ENCODE data around the gene LRRC41.
A peak's percentile ranks its signal among the peaks of the same experiment; 100 is the strongest.

LRRC41 gene

GRCh38 chr1:46247436-46248121, 55.8 kb downstream of the LRRC41 start, which contains the start of gene RAD54L (continued):
- TF ChIP-seq ZBTB6 (tag by site-specific recombination; IDR thresholded peaks at IDR 0.05) (peak; percentile 46), ZNF518A (tag by site-specific recombination; conservative IDR thresholded peaks at IDR 0.05; ENCODE audit: low read depth) (peak; percentile 60), IKZF3 (tag by site-specific recombination; IDR thresholded peaks at IDR 0.05) (peak; percentile 41; the same call in 1 of the 2 replicates), GLI2 (tag by site-specific recombination; IDR thresholded peaks at IDR 0.05; ENCODE audit: borderline replicate concordance, low read depth) (no peak), ZNF501 (tag by site-specific recombination; IDR thresholded peaks at IDR 0.05) (peak; percentile 10; the same call in 1 of the 2 replicates), ELK4 (IDR thresholded peaks at IDR 0.05; ENCODE audit: borderline replicate concordance, low read depth, low read length) (no peak), SCRT1 (tag by site-specific recombination; IDR thresholded peaks at IDR 0.05; ENCODE audit: borderline replicate concordance) (no peak), ZBTB11 (tag by site-specific recombination; conservative IDR thresholded peaks at IDR 0.05; ENCODE audit: low read depth) (0 out of 2 replicates have a peak, but pooled peaks have one; percentile 17), ZBTB1 (tag by site-specific recombination; IDR thresholded peaks at IDR 0.05) (peak; percentile 28; the same call in 1 of the 2 replicates), CTCF (tag by site-specific recombination; IDR thresholded peaks at IDR 0.05) (no peak), HOXD13 (CRISPR knock-in tag; IDR thresholded peaks at IDR 0.05; ENCODE audit: borderline replicate concordance) (no peak; the same call in 1 of the 2 replicates), ZNF239 (tag by site-specific recombination; IDR thresholded peaks at IDR 0.05) (no peak), ZNF701 (tag by site-specific recombination; IDR thresholded peaks at IDR 0.05) (no peak), GLIS1 (tag by site-specific recombination; IDR thresholded peaks at IDR 0.05) (peak; percentile 81), ZNF596 (tag by site-specific recombination; IDR thresholded peaks at IDR 0.05) (peak; percentile 59; the same call in 1 of the 2 replicates), ZNF248 (tag by site-specific recombination; IDR thresholded peaks at IDR 0.05) (no peak), ZNF202 (tag by site-specific recombination; IDR thresholded peaks at IDR 0.05; ENCODE audit: borderline replicate concordance) (no peak), ZNF558 (tag by site-specific recombination; IDR thresholded peaks at IDR 0.05) (peak; percentile 15; the same call in 1 of the 2 replicates), ZBTB8A (tag by site-specific recombination; IDR thresholded peaks at IDR 0.05) (peak; percentile 37; the same call in 1 of the 2 replicates), KLF1 (tag by site-specific recombination; IDR thresholded peaks at IDR 0.05) (peak; percentile 64)

Measured in HEK293 (cell line).